Measurements from ENCODE around the gene MDM4.

- TF ChIP-seq CTCF (IDR thresholded peaks at IDR 0.05) (no peak), POLR2AphosphoS5 (IDR thresholded peaks at IDR 0.05; ENCODE audit: low read depth, low read length) (peak; percentile 33; the same call in 1 of the 2 replicates), REST (IDR thresholded peaks at IDR 0.05; ENCODE audit: insufficient read depth in 1 of 2, low read depth in 2 of 2, low read length in 1 of 2) (no peak), TCF7L2 (IDR thresholded peaks at IDR 0.05; ENCODE audit: low read depth, low read length) (no peak), SIN3A (IDR thresholded peaks at IDR 0.05; ENCODE audit: borderline replicate concordance, insufficient read depth, low read depth, low read length) (no peak; the same call in 1 of the 2 replicates)
These were observed 9.3 kb upstream of the MDM4 start for GRCh38 chr1:204506969-204507316.
